Measurements from ENCODE around the gene WDR27.

GRCh38 chr6:169729961-169730360 lies 28.1 kb upstream of the WDR27 start:
- TF ChIP-seq POLR2A (IDR thresholded peaks at IDR 0.05) (no peak), CTCF (IDR thresholded peaks at IDR 0.05) (no peak)
